Psoas muscle (tissue), 8 donors: ENCODE data around the gene NEK7. TPM values are rescaled to one million over a fixed set of nuclear protein-coding genes. Genes with fewer than 3 reads are reported as not detected.
A peak's percentile ranks its signal among the peaks of the same experiment; 100 is the strongest.
"Not testable (repeated sequence)": the region's sequence is repeated elsewhere in the genome, so short reads cannot be mapped to it uniquely, and the experiment has no call there.

ENCODE experiments used
- ATAC-seq, 4 donors: fragments of 200-7000 bp; cut with Tn5 transposase; one replicate each; pipeline ENCODE4 v1.9.1; 2020; ENCODE audit warnings: moderate library complexity in 3 of 4, mild to moderate bottlenecking in 2 of 4
- DNase-seq, 2 donors: peaks; one replicate each; pipeline ENCODE4 v3.0.0-alpha.2; 2020
- H3K27ac ChIP-seq: fragments of 200-600 bp; one replicate; pipeline ENCODE4 v1.8.0; 2022
- H3K27me3 ChIP-seq, 3 donors: fragments of 200-600 bp in 1 of 3; one replicate each; pipeline versions ENCODE4 v1.6.1 to v1.8.0; 2013 to 2022; ENCODE audit warnings: low read length in 2 of 3, mild to moderate bottlenecking in 2 of 3, moderate library complexity in 1 of 3; ENCODE audit not compliant: insufficient read depth in 3 of 3
- H3K36me3 ChIP-seq, 2 donors: fragments of 200-600 bp in 1 of 2; one replicate each; pipeline versions ENCODE4 v1.6.1 to v1.8.0; 2013 to 2022; ENCODE audit warnings: low read depth in 1 of 2, mild to moderate bottlenecking in 1 of 2, moderate library complexity in 1 of 2; ENCODE audit not compliant: insufficient read depth in 1 of 2
- H3K4me1 ChIP-seq: fragments of 200-600 bp; one replicate; pipeline ENCODE4 v1.8.0; 2022
- H3K4me3 ChIP-seq: fragments of 200-600 bp; one replicate; pipeline ENCODE4 v1.8.0; 2022; ENCODE audit warnings: mild to moderate bottlenecking
- H3K9me3 ChIP-seq: fragments of 200-600 bp; one replicate; pipeline ENCODE4 v1.8.0; 2022
- CTCF ChIP-seq: fragments of 200-600 bp; IDR thresholded peaks from one replicate; pipeline ENCODE4 v1.8.0; 2022; ENCODE audit warnings: antibody characterized with exemption
- WGBS, 3 donors: extraction: QIAGEN DNeasy Blood & Tissue Kit; methylation state at CpG; one replicate each; pipeline versions ENCODE4 v1.1.6 to v1.1.7; 2013; 5-methylcytosine and 5-hydroxymethylcytosine counted together
- intact Hi-C, 2 donors: fragments of 100-400 bp; cut with DNase I; formaldehyde crosslinking; loops; one replicate each; pipeline versions ENCODE4 v1.11.0 to v1.14.2; 2022
- polyA plus RNA-seq, 3 donors: library from polyadenylated mRNA; stranded (reverse); fragments of 200-250 nt; gene quantifications; one replicate each; pipeline ENCODE4 v1.2.3, GENCODE V29; 2013
- total RNA-seq, 4 donors: library from RNA; stranded (reverse); fragmentation: NEBNext Ultra II Directional in 2 of 4; extraction: Animal tissue kit (Norgen Biotek cat#: 25700) in 2 of 4; gene quantifications; one replicate each; pipeline versions ENCODE4 v1.2.1 to v1.2.4, GENCODE V29; 2021 to 2023
- donor health status: healthy with polysubstance abuse.
- donor health status: DM: no; HTN: no; CAD: no; lungs with moderate emphysema.
- donor health status: Bipolar disorder and iron deficiency.
- donor health status: healthy.
- donor health status: DM: yes; HTN: yes; CAD: no.
- donor health status: DM: no; HTN: no; CAD: no.
- donor health status: DM: no; HTN: no; CAD: no.
- donor health status: DM: yes; HTN: yes; CAD: no.

NEK7 gene
- total and polyA plus RNA-seq, 7 donors, result 10.1 to 88.2 (median 61.3) TPM

- no peak for DNase-seq
- H3K4me1 ChIP-seq, result no peaks in the 10 kb centered on the region
- no peak overlapping the region for H3K4me3 ChIP-seq
- H3K27ac ChIP-seq, result no peak overlapping the region
- 57 to 65% (median 57%) methylated on average over 1 of the region's 1 CpG for WGBS, 3 donors
- no peak for TF ChIP-seq CTCF
- H3K9me3 ChIP-seq, result no peaks in the 10 kb centered on the region
- intact Hi-C loops, result no loop called here
- ATAC-seq, result peak in 1 of 4 donors; percentile 53
- no peaks in the 10 kb centered on the region for H3K36me3 ChIP-seq
- H3K27me3 ChIP-seq, result no peaks in the 10 kb centered on the region
Observed at GRCh38 chr1:198125995-198126735, 30.6 kb upstream of the NEK7 start.

DNA sequence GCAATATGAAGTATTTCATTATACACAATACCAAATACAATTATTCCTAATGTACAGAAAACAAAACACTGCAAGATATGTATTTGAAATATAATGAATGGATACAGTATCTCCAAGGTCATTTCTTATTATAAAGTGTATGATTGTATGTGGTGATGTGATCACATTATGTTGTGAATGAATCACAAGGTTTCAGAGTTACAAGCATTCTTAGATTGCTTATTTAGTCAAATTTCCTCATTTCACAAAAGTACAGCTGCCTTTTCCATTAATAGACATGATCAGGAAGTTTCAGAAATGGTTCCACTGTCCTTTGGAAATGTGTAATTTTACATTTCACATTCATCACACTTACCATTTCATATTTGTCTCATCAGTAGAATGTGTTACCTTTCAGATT is 28.3 kb upstream of the NEK7 start:
- intact Hi-C loops, result no loop called here
- H3K36me3 ChIP-seq, result no peaks in the 10 kb centered on the region
- no peaks in the 10 kb centered on the region for H3K4me1 ChIP-seq
- H3K9me3 ChIP-seq, result no peaks in the 10 kb centered on the region
- TF ChIP-seq CTCF, result no peak
- no peaks in the 10 kb centered on the region for H3K27me3 ChIP-seq
- ATAC-seq, result no peak
- no peak overlapping the region for H3K4me3 ChIP-seq
- no peak for DNase-seq
- no peak overlapping the region for H3K27ac ChIP-seq

GRCh38 chr1:198130053-198130452 is 26.7 kb upstream of the NEK7 start:
- not testable (repeated sequence) for ATAC-seq, H3K4me3 ChIP-seq

DNA sequence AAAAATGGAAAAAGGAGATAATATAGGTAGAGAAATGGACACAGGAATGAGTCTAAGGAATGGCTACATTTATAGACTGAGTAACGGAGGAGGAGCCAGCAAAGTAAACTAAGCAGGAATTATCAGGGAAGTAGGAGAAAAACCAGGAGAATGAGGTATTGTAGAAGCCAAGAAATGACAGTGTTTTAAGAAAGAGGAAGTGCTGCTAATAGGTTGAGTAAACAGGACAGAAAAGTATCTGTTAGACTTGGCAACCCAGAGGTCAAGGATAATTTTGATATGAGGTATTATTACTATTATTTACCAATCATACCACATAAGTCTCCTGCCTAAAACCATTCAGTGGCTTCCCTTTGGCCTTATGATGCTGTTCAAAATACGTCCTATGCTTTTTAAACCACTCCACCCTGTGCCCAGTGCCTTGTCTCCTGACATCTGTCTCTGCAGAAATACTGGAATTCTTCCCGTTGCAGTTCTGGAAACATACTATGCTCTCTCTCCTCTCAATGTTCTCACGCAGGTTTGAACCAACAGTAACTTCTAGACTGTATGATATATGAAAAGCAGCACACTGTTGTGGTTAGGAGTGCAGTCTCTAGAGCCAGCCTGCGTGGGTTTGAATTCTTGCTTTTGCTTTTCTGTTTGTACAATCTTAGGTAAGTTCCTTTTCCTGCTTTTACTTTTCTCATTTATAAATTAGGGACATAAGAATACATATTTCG is 24.6 kb upstream of the NEK7 start:
- no peak overlapping the region for H3K27ac ChIP-seq
- no peak for ATAC-seq
- no peaks in the 10 kb centered on the region for H3K36me3 ChIP-seq
- no peaks in the 10 kb centered on the region for H3K9me3 ChIP-seq
- H3K4me3 ChIP-seq, result no peak overlapping the region
- WGBS, 3 donors, result 81 to 85% (median 82%) methylated on average over 6 of the region's 6 CpGs
- no peak for DNase-seq
- H3K27me3 ChIP-seq, result no peaks in the 10 kb centered on the region
- no peak for TF ChIP-seq CTCF
- H3K4me1 ChIP-seq, result no peaks in the 10 kb centered on the region
- intact Hi-C loops, result no loop called here

More at GRCh38 chr1:198130053-198130452, 26.7 kb upstream of the NEK7 start:
- H3K9me3 ChIP-seq, H3K27me3 ChIP-seq, H3K36me3 ChIP-seq, H3K4me1 ChIP-seq, DNase-seq, intact Hi-C loops, H3K27ac ChIP-seq: not testable (repeated sequence)
- 83 to 92% (median 91%) methylated on average over 11 of the region's 11 CpGs for WGBS, 3 donors

DNA sequence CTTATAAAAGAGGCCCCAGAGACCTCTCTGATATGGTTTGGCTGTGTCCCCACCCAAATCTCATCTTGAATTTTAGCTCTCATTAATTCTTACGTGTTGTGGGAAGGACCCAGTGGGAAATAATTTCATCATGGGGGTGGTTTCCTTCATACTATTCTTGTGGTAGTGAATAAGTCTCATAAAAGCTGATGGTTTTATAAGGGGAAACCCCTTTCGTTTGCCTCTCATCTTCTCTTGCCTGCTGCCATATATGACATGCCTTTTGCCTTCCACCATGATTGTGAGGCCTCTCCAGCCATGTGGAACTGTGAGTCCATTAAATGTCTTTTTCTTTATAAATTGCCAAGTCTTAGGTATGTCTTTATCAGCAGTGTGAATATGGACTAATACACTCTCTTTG is 22.5 kb upstream of the NEK7 start:
- Histone ChIP-seq H3K4me3 (no peak overlapping the region), H3K27me3 (no peaks in the 10 kb centered on the region), H3K27ac (no peak overlapping the region), H3K9me3 (no peaks in the 10 kb centered on the region), H3K4me1 (no peaks in the 10 kb centered on the region), H3K36me3 (no peaks in the 10 kb centered on the region)
- WGBS, 3 donors, result 70 to 73% (median 73%) methylated on average over 2 of the region's 2 CpGs
- TF ChIP-seq CTCF, result no peak
- intact Hi-C loops, result no loop called here
- no peak for ATAC-seq
- no peak for DNase-seq
